Forelimb muscle (tissue), 1 donor: Measurements from ENCODE around the gene MXD1. TPM values are rescaled to one million over a fixed set of nuclear protein-coding genes. Genes with fewer than 3 reads are reported as not detected.
"Not testable (repeated sequence)": the region's sequence is repeated elsewhere in the genome, so short reads cannot be mapped to it uniquely, and the experiment has no call there.

Experiments
- DNase-seq: peaks from one replicate; pipeline ENCODE4 v3.0.0-alpha.2; 2013; ENCODE audit warnings: low read depth
- polyA plus RNA-seq: library from polyadenylated mRNA; unstranded; fragments of 120-200 nt; gene quantifications from one replicate; pipeline ENCODE4 v1.2.1, GENCODE V29; 2013; ENCODE audit not compliant: insufficient read length

The MXD1 gene
- polyA plus RNA-seq, 1 donor: 4.7 TPM

- no peak for DNase-seq
Measured at GRCh38 chr2:69933254-69933828, 18.4 kb downstream of the MXD1 start.

GRCh38 chr2:69933839-69934613 is 19.1 kb downstream of the MXD1 start:
- no peak for DNase-seq

DNA sequence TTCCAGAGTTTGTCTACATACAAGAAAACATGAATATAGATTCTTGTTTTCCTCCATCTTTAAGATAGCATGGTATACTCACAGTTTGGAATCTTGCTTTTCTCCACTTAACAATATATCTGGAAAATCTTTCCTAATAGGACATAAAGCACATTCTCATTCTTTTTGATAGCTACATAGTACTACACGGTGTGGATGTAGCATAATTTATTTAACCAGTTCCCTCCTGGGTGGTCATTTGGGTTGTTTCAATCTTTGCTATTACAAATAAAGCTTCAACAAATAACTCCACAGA is 19.7 kb downstream of the MXD1 start:
- DNase-seq: no peak

DNA sequence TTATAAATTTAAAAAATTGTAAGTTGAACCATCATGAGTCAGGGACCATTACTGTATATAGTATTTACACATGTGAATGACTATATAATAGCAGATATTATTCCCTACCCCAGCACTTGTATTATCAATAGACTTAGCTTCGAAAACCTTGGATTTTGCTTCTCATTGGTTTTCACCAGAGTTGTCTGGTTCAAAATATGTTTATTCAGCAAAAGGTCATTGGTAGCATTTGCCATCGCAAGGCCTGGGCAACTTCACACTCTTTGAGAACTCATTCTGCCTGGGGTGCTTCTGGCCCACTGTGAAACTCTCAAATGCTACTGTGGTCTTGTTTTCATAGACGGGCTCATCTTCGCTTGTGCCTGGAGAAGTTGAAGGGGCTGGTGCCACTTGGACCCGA is 20.1 kb downstream of the MXD1 start:
- DNase-seq: no peak

- no peak for DNase-seq
Measured at GRCh38 chr2:69936906-69937305, 22.0 kb downstream of the MXD1 start.

DNA sequence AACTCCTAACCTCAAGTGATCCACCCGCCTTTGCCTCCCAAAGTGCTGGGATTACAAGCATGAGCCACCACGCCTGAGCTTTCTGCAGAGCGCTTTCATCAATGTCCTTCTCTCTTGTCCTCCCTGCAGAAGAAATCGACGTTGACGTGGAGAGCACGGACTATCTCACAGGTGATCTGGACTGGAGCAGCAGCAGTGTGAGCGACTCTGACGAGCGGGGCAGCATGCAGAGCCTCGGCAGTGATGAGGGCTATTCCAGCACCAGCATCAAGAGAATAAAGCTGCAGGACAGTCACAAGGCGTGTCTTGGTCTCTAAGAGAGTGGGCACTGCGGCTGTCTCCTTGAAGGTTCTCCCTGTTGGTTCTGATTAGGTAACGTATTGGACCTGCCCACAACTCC is 23.1 kb downstream of the MXD1 start:
- no peak for DNase-seq

GRCh38 chr2:69939722-69940121 is 24.8 kb downstream of the MXD1 start:
- DNase-seq: no peak

DNA sequence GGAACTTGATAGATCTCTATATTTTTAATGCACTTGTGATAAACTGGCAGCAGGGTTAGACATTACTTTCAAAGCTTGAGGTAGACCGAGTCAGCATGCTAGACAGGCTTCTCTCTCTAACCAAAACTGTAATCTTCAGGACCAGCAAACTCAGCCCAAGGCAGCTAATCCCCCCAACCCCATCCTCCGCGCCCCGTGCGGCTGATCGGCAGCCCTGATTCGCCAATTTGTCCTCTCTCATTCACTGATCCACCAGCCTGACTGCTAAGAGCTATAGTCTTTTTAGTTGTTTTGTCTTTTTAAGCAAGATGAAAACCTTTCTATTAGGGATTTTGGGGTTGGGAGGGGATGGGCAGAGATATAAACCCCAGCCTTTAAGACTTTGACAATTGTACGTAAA is 25.8 kb downstream of the MXD1 start:
- no peak for DNase-seq

GRCh38 chr2:69943000-69943842 is 28.3 kb downstream of the MXD1 start:
- DNase-seq: no peak

GRCh38 chr2:69943843-69944525 is 29.1 kb downstream of the MXD1 start:
- no peak for DNase-seq

GRCh38 chr2:69944756-69945155 is 29.8 kb downstream of the MXD1 start:
- no peak for DNase-seq

DNA sequence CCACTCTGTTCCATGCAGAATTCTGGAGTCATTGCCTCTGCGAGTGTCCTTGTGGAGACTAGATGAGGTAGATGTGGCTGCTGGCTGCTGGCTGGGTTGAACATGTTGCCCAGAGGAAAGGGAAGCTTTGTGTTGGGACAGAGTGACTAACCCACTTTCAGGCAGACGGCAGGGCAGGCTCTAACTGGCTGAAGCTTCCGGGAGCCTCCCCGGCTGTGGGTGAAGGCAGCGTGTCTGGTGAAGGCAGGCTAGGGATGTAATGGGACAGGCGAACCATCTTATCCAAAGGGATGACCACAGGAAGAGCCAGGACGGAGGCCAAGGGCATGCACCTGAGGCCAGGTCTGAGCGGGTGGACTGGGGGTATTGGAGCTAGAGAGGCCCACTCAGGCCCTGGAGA is 30.5 kb downstream of the MXD1 start:
- DNase-seq: no peak

- no peak for DNase-seq
Measured at GRCh38 chr2:69945941-69946340, 31.0 kb downstream of the MXD1 start.

DNA sequence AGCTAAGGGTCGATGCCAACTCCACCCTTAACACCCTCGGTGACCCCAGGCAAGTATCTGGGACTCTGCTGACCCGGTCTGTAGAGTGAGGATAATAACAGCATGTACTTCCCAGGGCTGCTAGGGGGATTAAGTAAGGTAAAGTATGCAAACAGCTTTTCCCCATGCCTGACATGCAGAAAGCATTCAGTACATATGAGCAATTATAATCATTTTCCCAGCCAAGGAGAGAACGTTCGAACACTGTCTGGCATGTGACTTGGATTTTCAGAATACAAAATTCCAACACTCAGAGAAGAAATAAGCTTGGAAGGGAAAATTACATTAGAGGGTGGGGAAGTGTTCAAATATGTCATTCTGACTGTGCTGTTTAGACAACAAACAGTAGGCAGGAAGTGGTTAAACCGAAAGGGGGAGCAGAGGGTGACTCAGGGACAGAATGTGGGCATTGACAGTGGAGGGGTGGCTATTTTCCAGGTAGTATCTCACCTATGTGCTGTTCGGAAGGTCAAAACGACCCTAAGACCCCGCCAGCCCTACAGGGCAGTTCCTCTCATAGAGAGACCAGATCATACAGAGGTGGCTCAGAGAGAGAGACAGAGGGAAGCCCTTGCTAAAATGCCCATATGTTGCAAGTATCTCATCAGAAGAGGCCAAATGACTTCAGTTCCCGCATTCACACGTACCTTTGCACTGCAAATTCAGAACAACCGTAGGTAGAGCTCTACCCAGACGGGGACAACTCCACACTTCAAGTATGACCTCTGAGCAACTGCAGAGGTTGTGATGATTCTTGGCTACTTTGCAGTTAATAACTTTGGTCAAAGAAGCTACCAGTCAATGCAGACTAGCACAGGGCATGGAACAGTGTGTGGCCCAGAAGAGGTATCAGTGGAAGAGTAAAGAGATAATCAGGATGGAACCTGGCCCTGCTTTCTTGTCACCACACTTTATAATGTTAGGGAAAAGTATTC is 31.7 kb downstream of the MXD1 start:
- no peak for DNase-seq

- no peak for DNase-seq
Measured at GRCh38 chr2:69947325-69947931, 32.5 kb downstream of the MXD1 start.

DNA sequence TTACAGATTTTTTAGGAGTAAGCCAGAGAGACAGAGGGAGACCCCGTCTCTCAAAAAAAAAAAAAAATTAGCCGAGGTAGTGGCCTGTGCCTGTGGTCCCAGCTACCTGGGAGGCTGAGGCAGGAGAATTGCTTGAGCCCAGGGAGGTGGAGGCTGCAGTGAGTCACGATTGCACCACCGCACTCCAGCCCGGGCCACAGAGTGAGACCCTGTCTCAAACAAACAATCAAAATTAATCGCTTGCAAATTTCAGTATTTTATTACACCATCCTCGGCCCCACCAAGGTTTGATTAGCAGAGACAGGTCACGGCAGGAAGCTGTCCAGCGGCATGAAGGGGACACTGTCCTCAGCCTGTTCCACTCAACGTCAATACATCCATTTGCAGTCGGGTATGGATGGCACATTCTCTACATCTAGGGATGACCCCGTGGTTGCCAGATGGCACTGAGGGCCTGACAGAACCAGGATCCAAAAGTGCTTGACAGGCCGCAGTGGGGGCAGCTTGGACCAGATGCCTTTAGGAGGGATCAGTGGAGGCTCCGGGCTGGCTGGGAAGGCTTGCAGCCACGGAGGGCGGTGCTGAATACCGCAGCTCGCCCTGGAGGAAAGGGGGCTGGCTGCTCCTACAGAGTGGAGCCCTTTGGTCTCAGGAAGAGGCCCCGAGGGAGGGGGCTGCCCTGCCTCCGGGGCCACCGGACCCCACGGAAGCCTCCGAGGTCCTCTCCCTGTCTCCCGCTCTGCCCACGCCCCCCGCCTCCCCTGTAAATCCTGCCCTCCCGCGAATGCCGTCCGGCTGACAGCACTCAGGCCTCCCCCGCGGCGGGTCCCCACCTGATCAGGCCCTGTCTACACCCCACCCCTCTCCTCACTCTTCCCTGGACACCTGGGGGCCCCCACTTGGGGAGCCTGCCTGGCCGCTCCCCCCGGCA is 33.4 kb downstream of the MXD1 start:
- DNase-seq: no peak

GRCh38 chr2:69948963-69949645 is 34.2 kb downstream of the MXD1 start:
- no peak for DNase-seq

GRCh38 chr2:69950241-69950640 is 35.3 kb downstream of the MXD1 start:
- no peak for DNase-seq

DNA sequence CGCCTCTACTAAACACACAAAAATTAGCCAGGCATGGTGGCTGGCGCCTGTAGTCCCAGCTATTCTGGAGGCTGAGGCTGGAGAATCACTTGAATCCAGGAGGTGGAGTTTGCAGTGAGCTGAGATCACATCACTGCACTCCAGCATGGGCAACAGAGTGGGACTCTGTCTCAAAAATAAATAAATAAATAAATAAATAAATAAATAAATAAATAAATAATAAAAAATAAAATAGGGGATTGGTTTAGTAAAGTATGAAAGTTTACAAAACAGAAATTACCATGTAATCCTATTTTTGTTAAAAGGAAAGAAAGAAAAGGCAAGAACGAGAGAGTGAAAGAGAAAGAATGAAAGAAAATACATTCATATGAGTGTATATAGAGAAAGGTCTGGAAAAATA is 35.8 kb downstream of the MXD1 start:
- DNase-seq: not testable (repeated sequence)
